RCC 7860 (cell line): ENCODE data around the gene FAM90A26.
"Not testable (repeated sequence)": the region's sequence is repeated elsewhere in the genome, so short reads cannot be mapped to it uniquely, and the experiment has no call there.

ENCODE experiments used
- DNase-seq: peaks from one replicate; pipeline ENCODE4 v3.0.0-alpha.2; 2015; ENCODE audit warnings: low spot score
- FAIRE-seq: peaks from 2 replicates; lab custom pipeline; 2012; peaks lifted over from hg19 to GRCh38; lab: Jason Lieb, UNC

The FAM90A26 gene, protein sequence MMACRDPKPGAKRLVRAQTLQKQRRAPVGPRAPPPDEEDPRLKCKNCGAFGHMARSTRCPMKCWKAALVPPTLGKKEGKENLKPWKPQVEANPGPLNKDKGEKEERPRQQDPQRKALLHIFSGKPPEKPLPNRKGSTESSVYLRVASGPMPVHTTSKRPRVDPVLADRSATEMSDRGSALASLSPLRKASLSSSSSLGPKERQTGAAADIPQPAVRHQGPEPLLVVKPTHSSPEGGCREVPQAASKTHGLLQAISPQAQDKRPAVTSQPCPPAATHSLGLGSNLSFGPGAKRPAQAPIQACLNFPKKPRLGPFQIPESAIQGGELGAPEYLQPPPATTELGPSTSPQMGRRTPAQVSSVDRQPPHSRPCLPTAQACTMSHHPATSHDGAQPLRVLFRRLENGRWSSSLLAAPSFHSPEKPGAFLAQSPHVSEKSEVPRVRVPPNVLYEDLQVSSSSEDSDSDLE

GRCh38 chr4:9169791-9170459 is at the start of gene FAM90A26:
Gene FAM90A26, plus strand, starts transcription at chr4:9170409. Its CDS starts 2,764 bp downstream, at chr4:9173173.
- not testable (repeated sequence) for FAIRE-seq, DNase-seq

GRCh38 chr4:9122711-9123110 is 47.5 kb upstream of the FAM90A26 start:
- DNase-seq, FAIRE-seq: not testable (repeated sequence)

- DNase-seq (peak; percentile 43), FAIRE-seq (peak; percentile 40)
Observed at GRCh38 chr4:9123572-9124007, 46.6 kb upstream of the FAM90A26 start.

- not testable (repeated sequence) for FAIRE-seq, DNase-seq
Observed at GRCh38 chr4:9125601-9126161, 44.5 kb upstream of the FAM90A26 start.

DNA sequence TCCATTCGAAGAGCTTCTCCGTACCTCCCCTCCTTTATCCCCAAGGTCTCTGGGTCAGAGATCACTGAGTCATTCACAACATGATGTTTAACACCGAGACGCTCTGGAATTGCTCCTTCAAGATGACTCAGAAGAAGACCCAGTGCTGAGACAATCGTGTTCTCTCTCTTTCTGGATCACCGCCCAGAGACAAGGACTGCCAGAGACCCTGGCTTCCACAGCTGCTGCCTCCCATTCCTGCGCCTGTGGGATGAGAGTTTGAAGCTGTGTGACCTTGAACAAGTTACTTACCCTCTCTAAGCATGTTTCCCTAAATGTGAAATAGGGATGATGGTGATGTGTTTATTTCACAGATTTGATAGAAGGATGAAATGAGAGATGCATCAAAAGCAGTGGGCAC is 38.8 kb upstream of the FAM90A26 start:
- FAIRE-seq (peak; percentile 88), DNase-seq (peak; percentile 49)

DNA sequence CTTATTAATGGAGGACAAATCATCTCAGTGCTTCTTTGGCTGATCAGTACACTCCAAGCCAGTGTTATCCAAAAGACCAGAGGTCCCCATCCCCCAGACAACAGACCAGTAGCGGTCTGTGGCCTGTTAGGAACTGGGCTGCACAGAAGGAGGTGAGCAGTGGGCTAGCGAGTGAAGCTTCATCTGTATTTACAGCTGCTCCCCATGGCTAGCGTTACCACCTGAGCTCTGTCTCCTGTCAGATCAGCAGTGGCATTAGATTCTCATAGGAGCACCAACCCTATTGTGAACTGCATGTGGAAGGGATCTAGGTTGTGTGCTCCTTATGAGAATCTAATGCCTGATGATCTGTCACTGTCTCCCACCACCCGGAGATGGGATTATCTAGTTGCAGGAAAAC is 37.4 kb upstream of the FAM90A26 start:
- FAIRE-seq, DNase-seq: not testable (repeated sequence)

- not testable (repeated sequence) for DNase-seq, FAIRE-seq
Observed at GRCh38 chr4:9134011-9134410, 36.2 kb upstream of the FAM90A26 start.

DNA sequence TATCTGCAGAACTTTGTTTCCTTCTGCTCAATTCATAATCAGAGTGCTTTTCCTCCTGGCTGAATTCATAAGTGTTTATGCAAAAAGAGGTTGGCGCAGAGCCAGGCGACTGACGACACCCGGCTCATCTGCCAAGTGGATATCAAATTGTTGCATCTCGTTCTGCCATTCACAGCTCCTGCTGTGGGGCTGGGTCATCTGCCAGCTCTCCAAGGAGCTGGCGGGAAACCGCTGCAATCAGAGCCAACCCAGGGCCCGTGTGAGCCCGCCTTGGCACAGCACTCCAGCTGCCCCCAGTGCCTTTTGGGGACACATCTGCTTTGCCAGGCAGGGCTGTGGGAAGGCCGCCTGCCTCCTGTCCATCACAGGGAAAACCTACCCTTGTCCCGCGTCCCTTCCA is 35.7 kb upstream of the FAM90A26 start:
- not testable (repeated sequence) for FAIRE-seq, DNase-seq

DNA sequence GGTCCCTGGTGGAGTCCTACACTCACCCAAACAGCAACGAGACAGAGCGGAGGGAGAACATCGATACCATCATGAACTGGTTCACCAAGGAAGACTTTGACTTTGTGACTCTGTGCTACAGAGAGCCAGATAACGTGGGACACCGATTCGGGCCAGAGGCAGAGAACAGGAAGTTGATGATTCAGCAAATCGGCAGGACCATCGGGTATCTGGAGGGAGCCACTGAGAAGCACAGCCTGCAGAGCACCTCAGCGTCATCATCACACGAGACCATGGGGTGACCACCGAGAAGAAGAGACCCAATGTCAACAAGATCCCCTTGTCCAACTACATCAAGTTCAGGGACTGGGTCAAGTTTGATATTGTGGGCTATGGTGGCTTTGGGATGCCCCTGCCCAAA is 29.2 kb upstream of the FAM90A26 start:
- not testable (repeated sequence) for FAIRE-seq, DNase-seq

DNA sequence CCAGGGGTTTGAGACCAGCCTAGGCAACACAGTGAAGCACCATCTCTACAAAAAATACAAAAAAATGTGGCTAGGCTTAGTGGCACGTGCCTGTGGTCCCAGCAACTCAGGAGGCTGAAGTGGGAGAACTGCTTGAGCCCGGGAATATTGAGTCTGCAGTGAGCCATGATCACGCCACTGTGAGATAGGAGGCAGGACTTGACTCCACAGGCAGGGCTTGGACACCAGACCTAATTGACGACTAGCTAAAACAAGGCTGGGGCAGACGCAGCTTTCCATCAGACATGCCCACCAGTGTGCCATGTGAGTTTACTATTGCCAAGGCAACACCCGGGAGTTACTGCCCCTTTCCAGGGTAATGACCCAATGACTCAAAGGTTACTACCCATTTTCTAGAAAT is 27.4 kb upstream of the FAM90A26 start:
- FAIRE-seq, DNase-seq: not testable (repeated sequence)

GRCh38 chr4:9143421-9144080 is 26.7 kb upstream of the FAM90A26 start:
- FAIRE-seq (no peak), DNase-seq (no peak)

GRCh38 chr4:9146967-9147366 is 23.2 kb upstream of the FAM90A26 start:
- DNase-seq (no peak), FAIRE-seq (no peak)

GRCh38 chr4:9147368-9147767 is 22.8 kb upstream of the FAM90A26 start:
- DNase-seq, result peak; percentile 17
- FAIRE-seq, result not testable (repeated sequence)

DNA sequence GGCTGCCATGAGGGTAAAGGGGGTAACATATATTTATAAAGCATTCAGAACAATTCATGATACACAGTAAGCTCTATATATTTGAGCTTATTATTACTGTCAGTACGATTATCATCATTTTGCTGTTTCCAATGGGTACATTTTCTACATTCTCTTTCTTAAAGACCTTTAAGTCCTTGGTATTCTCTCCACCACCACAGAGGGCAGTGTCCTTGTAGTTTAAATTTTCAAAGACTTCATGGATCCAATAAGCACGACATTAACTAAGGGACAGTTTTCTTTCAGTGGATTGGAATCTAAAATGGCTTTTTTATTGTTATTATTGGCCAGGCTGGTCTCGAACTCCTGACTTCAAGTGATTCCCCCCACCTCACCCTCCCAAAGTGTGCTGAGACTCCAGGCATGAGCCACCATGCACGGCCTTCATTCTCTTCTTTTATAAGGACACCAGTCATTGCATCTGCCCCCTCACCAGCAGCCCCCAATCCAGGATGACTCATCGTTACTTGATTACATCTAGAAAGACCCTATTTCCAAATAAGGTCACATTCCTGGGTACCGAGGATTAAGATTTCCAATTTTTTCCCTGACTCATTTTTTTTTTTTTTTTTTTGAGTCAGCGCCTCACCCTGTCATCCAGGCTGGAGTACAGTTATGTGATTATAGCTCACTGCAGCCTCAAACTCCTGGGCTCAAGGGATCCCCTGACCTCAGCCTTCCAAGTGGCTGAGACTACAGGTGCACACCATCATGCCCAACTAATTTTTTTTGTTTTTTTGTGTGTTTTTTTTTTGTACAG is 21.4 kb upstream of the FAM90A26 start:
- FAIRE-seq, result peak; percentile 30
- peak; percentile 54 for DNase-seq

- not testable (repeated sequence) for FAIRE-seq, DNase-seq
Observed at GRCh38 chr4:9151809-9152179, 18.4 kb upstream of the FAM90A26 start.

DNA sequence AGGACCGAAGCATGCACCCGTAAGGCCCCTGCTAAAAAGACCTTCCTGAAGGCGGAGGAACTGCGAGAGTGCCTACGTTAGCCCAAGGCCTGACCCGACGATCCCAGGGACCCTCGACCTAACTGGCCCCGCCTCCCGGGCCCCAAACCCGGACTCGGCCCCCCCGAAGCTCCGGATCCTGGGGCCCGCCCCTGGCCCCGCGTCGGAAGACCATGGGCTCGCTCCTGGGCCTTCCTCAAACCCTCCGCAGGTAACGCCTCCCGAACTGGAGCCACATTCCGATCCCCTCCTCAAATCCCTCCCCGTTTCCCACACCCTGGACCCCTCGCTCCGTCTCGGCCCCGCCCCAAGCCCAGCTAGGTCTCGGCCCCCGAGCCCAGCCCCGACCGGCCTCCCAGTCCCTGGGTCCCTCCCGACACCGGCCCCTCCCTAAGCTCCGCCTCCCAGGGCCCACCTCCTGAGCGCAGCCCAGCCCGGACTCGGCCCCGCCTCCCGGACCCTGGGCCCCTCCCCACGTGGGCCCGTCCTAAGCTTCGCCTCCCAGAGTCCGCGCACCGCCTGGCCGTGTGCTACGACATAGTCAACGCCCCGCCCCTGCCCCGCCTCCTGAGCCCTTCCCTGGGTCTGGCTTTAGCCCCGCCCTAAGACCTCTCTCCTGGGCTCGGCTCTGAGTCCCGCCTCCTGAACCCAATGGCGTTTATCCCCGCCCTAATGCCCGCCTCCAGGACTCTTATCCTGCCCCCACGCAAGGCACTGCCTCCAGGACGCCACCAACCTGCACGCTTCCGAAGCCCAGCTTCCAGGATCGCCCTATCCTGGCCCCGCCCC is 17.8 kb upstream of the FAM90A26 start:
- peak; percentile 91 for FAIRE-seq

GRCh38 chr4:9153008-9153570 is 17.1 kb upstream of the FAM90A26 start:
- not testable (repeated sequence) for FAIRE-seq

More for the DNA sequence above, 17.8 kb upstream of the FAM90A26 start:
- peak; percentile 84 for DNase-seq

DNA sequence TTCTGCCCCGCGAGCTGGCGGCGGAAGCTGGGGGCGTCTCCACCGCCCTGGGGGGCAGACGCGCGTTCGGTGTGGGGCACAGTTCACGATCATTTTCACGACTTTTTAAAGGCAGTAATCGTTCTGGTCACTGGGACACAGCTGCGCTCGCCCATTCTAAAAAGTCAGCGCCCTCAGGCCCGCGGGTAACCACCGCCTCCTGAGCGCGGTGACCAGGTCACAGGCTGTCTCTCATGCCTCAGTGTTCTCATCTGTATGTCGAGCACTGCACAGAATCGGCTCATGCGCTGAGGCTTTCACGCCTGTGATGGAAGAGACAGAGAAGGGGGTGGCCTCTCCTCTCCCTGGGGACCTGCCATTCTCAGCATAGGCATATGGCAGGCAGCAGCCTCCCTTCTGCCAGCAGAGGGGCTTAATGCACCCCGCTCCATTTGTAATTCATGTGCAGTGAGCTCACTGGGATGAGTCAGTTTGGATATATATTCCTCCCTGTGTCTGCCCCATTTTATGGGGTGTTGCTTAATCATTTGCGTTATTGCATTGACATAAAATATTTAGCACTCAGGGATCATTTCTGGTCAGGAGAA is 16.5 kb upstream of the FAM90A26 start:
- not testable (repeated sequence) for DNase-seq, FAIRE-seq

More at GRCh38 chr4:9153008-9153570, 17.1 kb upstream of the FAM90A26 start:
- DNase-seq, result peak; percentile 94
